DMS114 treated with DMSO at 0.1 percent for 48 hours (cell line): Measurements from ENCODE around the gene TTI1.

Source experiments
- DNase-seq: peaks from one replicate; lab custom pipeline; 2025; ENCODE audit not compliant: unreplicated experiment; lab: John Stamatoyannopoulos, UW

The TTI1 gene

DNA sequence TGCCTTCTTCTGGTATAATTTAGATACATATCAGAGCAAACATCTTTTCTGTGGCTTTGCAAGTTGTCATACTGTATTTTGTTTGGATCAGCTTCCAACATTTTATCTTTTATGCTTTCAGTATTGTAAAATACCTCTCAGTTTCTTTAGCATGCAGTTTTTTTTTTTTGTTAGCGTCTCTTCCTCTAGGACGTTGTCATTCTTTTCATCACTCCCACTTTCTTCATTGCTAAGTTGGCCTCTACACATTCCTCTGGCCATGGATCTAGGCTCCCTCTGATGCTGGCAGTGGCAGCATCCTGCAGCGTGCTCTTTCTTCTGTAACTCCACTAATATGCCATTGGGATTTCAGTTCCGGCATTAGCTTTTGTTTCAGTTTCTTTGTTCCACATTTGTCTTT is 22.0 kb upstream of the TTI1 start:
- DNase-seq: no peak

DNA sequence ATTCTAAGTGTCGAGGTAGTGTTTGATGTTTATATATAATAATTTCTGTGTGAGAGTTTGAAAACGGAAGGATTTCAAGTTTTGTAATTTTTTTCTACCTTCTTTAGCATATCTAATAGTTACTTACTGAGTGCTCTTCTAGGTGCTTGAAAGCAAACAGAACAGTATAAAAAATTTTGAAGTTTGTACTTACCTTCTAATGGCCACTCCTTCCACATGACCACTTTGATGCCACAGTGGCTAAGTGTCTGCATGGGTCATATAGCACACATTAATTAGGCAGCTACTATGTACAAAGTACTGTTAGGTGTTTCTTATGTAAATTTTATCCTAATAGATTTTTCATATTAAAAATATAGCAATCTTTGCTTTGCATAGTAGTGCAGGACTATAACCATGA is 21.4 kb upstream of the TTI1 start:
- no peak for DNase-seq

DNA sequence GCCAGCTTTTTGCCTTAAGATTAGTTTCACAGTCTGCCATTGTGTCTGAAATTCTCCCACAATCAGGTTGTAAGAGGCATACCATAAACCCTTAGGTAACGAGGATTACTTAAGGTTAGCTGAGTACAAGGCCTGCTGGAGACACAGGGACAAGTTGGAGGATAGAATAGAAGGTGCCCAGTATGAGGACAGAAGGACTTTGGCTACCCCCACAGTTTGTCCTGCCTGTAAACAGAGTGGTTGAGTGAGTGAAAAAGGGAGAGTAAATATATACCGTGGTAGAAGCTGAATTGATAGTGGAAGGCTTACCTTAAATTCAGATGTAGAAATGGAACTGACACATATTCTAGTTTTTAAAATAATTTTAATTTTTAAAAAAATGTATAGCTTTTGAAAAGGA is 19.6 kb upstream of the TTI1 start:
- no peak for DNase-seq

DNA sequence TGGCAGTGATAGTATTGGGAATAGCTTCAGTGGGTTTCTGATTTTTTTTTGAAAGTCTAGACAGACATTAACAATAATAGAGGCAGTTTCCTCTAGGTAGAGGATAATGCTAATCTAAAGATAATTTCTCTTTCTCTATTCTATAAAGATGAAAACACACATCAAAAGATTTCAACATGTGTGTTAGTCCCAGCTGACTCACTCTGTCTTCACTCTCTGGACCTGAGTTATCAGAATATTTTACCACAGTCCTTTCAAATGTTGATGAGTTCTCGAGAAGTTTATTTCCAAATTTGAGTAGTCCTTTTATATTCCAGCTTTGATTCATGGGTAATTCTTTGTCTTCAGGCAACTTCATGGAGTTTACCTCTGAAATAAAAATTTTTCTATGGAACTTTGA is 17.4 kb upstream of the TTI1 start:
- DNase-seq: no peak

DNA sequence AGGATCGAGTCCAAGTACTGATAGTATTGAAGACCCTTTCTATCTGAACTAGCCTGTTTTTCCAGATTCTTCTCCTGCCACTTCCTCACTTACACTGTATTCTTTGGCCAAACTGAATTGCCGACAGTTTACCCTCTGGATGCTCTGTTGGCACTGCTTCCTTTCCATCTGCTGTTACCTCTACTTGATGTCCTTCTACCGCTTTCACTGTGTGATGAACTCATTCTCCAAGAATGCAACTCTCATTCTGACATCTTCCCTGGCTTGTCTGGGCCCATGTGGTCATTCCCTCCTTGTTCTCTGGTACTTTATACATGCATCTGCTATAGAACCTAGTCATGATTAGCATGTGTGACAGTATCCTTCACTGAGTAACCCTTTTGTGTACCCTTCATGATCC is 16.5 kb upstream of the TTI1 start:
- no peak for DNase-seq

DNA sequence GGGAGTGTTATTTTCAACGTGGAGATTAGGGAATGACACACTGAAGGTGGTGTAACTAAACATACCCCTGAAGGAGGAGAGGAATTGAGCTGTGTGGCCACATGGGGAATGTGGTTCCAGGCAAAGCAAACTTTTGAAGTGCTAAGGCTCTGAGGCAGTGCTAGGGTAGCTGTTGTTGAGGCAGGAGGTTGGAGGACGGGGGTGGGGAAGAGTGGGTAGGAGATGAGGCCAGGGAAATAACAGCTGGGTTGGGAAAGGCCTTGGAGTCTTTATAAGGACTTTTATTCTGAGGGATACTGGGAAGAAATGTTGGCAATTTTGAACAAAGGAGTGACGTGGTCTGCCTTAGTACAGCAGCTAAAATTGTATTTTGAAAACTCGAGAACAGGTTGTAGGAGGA is 13.3 kb upstream of the TTI1 start:
- DNase-seq: no peak

DNA sequence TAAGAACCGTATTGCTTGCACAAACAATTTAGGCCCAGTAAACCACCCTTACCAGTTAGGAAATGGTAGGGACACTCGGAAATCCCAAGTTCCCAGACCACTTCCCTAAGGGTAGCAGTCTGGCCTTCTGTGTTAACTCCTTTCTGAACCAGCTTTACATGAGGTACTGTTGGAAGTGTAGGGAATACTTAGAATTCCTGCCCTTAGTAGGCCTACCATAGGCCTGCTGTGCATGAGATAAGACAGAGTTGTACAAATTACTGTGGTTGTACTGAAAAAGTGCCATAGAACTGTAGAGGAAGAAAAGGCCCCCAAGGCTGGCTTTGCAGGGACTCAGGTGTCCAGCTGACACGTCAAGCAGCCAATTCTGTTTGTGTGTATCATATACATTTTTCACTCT is 11.4 kb upstream of the TTI1 start:
- DNase-seq: no peak

DNA sequence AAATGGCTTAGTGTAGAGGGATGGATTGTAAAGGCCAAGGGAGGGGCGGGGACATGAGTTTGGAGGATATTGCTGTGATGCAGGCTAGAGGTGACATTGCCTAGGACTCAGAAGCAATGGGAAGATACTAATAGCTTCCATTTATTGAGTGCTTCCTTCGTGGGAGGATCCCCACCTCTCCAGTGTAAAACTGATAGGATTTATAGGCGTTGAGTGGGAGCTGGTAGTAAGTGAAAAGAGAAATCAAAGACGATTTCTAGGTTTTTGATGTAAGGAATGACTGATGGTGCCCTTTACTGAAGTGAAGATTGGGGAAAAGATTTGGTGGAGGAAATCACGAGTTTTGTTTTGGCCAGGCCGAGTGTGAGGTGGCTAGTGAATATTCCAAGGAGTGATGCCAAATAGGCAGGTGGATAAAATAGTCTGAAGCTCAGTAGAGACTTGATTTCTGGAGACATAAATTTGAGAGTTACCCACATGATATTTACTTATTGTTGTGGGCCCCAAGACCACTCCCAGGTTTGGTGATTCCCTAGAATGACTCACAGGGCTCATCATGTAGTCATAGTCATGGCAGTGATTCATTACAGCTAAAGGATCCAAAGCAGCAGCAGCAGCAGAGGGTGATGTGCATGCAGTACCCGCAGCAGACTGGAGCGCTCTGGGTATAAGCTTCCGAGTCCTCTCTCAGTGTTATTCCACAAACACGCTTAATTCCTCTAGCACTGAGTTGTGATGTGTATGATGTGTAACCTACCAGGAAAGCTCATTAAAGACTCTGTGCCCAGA is 10.4 kb upstream of the TTI1 start:
- DNase-seq: no peak

DNA sequence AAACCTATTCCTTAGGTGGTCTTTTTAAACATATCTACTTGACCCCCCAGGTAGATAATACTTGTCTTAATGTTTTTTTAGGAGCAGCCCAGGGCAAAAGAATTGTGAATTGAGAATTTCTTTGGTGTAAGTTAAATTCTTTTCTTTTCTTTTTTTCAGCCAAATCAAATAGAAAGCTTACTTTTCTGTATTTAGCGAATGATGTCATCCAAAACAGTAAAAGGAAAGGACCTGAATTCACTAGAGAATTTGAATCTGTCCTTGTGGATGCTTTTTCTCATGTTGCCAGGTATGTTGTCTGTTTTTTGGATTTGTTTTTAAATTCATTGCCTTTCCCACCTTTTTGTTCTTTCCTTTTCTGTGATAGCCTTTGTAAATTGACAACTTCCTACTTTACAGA is 7.0 kb upstream of the TTI1 start:
- DNase-seq: no peak

DNA sequence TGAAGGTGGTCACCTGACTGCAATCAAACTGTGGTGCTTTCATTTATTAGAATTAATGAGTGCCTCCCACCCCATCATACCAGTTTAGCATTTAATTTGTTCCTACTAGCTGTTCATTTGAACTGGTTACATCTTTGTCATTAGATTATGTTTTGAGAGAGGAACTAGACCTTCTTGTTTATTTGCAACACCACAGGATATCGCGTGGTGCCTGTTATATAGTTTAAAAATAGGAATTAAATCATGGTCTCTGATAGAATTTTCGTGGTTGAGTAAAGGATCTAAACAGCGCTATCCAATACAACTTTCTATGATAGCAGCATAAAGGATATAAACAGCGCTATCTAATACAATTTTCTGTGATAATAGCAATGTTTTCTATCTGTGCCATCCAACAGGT is 3.1 kb upstream of the TTI1 start:
- DNase-seq: no peak

DNA sequence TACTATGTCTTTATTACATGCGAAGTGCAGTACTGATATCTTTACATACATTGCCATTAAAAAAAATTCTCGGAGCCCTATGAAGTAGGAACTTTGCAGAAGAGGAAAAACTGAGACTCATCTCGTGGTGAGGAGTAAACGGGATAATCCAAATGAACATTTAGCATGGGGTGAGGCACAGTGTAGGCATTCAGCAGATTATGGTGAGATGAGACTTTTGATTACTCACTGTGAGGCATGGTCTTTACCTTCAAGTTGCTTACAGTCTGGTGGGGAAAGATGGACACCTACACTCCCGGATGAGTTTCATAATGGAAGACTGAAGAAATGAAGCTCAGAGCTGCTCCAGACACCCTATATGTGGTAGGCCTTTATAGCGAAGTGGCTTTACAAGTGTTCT is 1.7 kb upstream of the TTI1 start:
- no peak for DNase-seq

DNA sequence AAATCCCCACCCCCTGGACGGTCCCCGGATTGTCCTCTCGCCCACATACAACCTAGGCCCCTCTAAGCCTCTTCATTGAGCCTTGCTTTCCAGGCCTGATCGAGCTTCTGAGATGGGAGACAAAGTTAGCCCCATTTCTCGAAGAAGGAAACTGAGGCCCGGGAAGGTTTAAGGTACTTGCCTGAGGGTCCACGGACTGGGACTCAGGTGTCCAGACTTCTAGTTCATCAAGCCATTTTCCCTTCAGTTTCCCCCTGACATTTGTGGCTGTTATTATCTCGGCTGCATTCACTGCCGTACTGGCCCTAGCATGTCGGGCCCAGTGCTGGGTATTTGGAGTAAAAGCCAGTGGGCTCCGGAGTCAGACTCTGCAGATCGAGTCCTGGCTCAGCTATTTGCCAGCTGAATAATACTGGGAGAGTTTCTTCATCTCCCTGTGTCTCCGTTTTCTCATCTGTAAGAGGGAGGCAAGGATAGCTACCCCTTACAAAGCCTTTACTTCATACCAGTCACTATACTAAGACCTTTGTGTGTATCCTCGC is 923 bp upstream of the TTI1 start:
- no peak for DNase-seq

DNA sequence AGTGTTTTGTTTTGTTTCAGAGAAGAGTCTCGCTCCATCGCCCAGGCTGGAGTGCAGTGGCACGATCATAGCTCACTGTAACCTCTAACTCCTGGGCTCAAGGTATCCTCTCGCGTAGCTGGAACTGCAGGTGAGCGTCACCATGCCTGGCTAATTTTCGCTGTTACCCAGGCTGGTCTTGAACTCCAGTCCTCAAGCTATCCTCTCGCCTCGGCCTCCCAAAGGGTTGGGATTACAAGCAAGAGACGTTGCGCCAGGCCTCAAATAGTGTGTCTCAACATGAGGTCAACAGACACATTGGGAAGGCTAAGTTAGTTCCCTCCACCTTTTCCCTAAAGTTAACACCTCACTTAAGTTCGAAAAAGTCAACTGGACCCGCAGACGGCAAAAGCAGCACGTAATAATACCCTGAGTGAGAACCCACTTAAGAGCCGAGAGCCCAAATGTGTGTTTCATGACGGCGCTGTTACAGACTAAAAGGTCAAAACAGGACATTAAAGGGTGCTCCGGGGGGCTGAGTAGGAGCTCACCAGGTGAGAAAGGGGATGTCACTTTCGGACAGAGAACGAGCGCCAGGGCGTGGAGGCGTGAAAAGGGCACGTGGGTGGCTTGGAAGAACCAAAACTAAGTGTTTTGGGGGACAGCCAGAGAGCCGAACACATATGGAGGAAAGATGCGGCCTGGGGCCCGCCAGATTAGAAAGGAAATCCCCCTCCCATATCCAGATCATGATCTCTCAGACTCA is 499 bp downstream of the TTI1 start:
- no peak for DNase-seq

DNA sequence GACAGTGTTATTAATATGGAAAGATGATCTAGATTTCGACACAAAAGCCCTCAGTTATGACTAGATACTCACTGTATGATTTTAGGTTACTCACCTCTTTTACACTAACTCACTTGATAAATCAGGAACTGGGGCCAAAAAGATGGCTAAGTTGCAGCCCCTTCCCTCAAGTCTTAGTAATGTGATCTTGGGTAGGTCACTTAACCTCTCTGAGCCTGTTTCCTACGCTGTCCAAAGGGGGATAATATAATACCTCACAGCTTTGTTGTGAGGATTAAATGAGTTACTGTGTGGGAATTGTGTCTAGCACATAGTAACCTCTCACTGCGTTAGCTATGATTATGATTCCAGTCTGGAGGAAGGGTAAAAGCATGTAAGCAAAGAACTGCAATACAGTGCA is 1.3 kb downstream of the TTI1 start:
- DNase-seq: no peak

DNA sequence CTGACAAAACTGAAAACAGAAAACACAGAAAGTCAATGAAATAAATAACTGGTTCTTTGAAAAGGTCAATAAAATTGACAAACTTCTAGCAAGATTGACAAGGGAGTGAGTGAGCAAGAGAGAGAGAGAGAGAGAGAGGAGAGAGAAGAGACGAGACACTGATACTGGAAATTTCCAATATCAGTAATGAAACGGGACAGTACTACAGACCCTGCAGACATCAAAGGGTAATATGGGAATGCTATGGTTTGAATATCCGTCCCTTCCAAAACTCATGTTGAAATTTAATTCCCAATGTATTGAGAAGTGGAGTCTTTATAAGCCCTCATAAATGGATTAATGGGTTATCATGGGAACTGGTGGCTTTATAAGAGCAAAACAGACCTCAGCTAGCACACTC is 3.8 kb downstream of the TTI1 start:
- DNase-seq: no peak

DNA sequence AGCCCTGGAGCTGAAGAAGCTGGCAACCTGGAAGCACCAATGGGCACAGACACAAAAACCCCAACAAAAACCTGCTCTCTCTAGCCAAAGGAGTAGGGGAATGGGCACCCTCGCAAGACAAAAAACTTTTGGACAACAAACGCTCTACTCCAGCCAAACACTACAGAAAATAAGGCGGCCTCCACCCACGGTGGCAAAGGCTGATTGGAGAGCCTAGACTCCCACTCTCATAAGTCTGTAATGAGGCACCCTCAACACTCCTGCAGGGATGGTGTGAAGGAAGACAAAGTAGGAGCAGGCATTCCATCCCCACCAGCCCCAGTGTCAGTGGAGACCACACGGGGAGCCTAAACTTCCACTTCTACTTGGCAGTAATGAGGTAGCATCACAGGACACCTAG is 8.8 kb downstream of the TTI1 start:
- no peak for DNase-seq

DNA sequence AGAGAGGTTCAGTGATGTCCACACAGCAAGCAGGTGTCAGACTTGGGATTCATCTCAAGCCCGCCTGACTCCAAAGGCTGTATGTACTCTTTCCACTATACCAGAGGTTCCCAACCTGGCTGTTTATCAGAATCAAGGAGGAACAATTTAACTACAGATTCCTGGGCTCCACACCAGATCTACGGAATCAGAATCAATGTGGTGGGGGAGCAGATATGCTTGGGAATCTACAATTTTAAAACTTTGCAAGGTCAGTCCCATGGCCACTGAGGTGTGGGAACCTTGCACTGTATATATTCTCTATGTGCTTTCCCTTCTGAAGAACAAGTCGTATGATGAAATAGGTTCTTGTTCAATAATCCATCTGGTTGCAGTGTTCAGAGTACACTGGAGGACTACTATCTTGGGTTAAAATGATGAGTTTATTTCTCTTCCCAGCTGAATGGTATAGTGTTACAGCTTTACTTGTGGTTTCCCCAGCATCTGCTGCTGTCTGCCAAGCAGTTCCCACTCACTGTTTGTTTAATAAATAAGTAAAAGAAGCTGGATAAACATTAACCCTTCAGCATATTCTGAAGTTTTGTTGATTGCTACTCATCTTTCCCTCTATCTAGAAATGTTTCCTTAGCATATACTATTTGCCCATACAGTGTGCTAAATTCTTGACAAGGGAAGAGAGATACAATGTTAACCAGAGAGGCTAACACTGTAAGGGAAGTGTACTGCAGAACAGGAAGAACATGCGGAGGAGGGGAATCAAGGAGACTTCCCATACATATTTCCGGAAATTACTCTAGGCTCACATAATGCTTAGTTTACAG is 9.9 kb downstream of the TTI1 start:
- DNase-seq: no peak

DNA sequence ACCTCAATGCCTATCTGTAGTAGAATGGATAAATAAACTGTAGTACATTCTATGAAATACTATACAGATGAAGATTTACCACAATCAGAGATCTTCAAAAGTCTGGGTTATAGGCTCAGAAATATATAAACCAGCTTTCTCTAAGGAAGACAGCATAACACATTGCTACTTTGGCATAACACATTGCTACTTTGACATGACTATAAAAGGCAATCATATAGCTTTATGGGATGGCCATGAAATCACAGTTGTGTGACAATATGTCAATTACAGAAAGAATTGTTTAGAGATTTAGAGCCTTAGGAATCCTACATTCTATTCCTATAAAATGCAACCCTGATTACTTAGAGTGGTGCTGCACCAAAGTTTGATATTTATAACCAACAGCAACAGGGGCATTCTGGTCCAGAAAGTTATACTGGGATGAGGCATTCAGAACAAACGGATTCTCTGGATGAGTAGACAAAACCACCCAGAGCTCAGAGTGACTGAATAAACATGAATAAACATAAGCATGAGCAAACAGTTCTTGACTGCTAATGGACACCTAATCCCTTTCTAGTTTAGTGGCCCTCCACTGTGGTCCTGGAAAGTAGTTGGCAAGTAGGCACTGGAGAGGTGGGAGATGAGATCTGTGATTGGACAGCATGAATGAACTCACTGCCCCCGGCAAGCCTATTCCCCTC is 12.0 kb downstream of the TTI1 start:
- no peak for DNase-seq

DNA sequence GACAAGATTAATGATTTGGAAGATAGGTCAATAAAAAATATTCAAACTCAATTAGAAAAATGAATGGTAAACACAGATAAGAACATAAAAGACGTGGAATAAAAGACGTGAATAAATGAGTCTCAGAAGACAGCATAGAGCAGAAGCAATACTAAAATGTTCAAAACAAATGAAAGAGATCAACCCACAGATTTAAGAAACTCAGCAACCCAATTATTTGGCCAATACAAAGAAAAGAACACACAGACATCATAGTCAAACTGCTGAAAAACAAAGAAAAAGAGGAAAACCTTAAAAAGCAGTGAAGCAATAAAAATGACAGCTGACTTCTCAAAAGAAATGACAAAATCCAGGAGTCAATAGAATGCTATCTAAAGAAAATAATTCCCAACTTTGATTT is 14.9 kb downstream of the TTI1 start:
- no peak for DNase-seq

DNA sequence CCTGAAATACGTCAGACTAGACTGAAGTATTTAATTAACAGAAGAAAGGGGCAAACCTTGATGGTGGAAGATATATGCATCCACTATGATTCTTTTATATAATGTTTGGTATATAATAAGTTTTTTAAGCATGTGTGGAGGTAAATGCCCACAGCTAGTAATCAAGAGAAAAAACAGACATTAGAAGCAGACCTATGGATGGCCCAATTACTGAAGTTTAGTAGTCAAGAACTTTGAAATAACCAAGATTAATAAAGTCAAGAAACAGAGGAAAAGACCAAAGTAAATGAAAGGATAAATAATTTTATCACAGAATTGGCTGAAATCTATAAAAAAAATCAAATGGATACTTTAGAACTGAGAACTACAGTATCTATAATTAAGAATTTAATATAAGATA is 15.3 kb downstream of the TTI1 start:
- DNase-seq: no peak

DNA sequence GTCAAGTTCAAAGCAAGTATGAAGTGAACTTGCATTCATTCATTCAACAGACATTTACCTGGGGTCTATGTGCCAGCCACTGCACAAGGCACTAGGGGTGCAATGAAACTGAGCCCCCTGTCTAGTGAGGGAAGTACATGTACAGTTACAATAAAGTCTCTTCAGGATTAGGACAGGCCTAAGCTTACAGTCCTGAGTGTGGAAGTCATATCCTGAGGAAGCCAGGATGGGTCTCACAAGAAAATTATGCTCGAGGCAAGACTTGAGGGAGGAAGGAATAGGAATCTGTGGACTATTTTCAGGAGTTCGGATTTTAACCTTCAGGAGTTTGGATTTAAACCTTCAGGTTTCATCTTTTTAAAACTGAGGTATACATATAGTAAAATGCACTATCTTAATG is 19.4 kb downstream of the TTI1 start:
- no peak for DNase-seq
